ENCODE results near the gene SEMA3A.
"Not testable (repeated sequence)": the region's sequence is repeated elsewhere in the genome, so short reads cannot be mapped to it uniquely, and the experiment has no call there.

SEMA3A gene

GRCh38 chr7:84069033-84069432 lies 125.6 kb downstream of the SEMA3A start:
- no peak for DNase-seq (ENCODE audit: low read depth, low spot score)

GRCh38 chr7:84062489-84062901 lies 132.1 kb downstream of the SEMA3A start:
- not testable (repeated sequence) for DNase-seq (ENCODE audit: low read depth, low spot score)

GRCh38 chr7:84060760-84061261 lies 133.8 kb downstream of the SEMA3A start:
- DNase-seq (ENCODE audit: low read depth, low spot score): no peak

DNA sequence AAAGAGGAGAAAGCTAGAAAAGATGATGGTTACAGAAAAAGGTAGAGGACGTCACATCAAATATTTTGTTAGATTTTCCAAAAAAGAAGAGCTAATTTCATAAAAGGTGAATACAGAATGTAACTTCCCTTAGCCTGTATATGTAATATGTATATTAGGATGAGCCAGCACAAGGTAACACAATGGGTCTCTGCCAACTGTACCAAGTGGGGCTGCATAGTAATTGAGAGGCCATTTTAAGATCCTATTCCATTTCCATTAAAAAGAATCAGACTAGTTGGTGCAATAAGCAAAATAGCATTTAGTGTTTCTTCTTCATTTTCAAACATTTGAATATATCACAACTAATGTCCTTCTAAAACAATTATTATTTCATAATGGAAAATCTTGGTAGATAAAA lies 134.6 kb downstream of the SEMA3A start:
- DNase-seq (ENCODE audit: low read depth, low spot score): no peak

DNA sequence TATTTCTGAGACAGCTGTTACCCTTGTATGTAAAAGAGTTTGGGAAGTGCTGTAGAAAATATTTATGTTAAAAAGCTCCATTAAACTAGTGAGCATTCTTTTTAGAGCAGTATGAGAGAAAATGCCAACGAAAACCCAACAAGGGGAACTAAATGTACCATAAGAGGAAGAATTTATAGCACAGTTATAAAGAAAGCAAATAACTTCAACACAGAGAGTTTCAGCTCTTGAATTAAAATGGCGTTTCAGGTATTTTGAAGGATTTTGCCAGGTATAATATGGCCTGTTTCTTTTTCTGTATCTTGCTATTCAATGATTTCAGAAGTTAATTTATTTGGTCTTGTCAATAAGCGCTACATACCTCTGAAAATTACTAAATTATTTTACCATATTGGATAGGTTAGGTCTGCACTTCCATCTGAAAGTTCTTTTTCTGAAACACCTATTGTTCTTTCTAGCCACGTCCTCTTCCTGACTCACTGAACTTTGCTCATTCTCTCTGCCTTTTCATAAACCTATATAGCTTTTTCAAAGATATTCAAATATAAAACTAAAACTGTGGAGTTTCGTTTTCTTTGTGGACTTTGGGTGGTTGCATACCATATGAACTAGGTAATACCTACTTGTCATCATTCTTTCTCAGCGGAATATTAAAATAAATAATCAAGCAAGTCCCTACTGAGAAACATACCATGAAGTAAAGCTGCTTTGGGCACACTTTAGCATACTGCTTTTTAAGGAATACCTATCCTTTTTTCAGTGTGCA lies 136.1 kb downstream of the SEMA3A start:
- DNase-seq (ENCODE audit: low read depth, low spot score): no peak

DNA sequence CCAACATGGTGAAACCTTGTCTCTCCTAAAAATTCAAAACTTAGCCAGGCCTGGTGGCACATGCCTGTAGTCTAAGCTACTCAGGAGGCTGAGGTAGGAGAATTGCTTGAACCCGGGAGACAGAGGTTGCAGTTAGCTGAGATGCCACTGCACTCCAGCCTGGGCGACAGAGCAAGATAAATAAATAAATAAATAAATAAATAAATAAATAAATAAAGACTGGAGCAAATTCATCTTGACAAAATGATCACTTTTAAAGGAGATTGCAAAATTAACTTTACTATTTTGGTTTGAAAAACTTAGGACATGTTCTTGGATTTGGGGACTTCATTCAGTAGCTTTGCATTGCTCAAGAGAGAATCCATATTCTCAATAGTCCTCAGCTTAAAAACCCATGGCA lies 137.0 kb downstream of the SEMA3A start:
- no peak for DNase-seq (ENCODE audit: low read depth, low spot score)

DNA sequence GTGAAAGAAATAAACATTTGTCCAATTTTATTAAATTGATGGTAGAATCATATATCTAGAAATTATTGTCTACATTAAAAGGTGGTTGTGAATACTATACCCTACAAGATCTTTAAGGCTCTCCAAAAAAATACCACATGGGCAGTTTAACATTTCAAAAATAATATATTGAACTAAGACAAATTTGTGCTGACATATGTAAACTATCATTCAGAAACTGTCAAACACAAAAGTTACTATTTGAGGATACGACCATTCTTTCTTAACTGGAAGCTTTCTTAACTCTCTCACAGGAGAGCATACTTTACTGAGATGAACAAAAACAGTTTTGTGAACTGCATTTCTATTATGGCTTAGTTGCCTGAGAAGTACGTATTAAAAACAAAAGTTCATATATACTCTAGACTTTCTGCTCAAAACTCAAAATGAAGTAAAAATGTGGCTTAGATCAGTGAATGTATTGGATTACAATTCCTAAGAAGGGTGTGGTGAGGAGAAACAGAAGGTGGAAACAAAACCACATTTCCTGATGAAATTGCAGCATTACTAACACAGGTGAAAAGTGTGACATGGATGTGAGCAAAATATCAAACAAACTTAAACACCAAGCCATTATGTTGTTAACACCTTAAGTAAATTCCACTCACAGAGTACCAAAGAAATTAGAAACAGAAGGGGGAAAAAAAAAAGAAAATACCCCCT lies 138.5 kb downstream of the SEMA3A start:
- DNase-seq (ENCODE audit: low read depth, low spot score): no peak

DNA sequence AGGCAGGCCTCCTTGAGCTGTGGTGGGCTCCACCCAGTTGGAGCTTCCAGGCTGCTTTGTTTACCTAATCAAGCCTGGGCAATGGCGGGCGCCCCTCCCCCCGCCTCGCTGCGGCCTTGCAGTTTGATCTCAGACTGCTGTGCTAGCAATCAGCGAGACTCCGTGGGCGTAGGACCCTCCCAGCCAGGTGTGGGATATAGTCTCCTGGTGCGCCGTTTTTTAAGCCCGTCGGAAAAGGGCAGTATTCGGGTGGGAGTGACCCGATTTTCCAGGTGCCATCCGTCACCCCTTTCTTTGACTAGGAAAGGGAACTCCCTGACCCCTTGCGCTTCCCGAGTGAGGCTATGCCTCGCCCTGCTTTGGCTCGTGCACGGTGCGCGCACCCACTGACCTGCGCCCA lies 139.4 kb downstream of the SEMA3A start:
- DNase-seq (ENCODE audit: low read depth, low spot score): not testable (repeated sequence)

DNA sequence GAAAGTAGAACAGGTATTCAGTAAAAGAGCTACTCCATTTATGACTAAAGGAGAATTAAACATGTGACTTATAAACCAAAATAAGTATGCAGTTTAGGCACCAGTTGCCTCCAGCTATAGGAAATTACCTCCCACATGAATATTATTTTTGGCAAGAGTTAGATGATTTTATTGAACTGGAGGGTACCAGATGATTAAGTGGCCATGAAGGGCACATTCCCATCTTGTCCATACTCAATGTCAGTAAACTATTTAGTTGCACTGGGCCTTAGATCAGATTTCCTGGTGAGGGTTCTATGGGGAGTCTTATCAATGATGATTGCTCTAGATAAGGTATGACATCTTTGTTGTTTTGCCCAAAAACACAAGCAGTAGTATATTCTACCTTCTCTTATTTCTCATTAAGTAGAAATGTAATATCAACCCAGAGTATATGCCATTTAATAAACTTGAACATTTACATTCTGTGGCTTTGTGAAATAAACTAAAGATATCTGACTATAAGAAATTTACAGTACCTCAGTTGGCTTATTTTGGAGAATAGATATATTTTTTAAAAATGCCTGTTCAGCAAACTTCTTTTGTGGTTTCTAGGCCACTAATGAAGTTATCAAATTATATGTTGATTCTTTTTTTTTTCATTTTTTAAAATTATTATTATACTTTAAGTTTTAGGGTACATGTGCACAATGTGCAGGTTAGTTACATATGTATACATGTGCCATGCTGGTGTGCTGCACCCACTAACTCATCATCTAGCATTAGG lies 145.3 kb downstream of the SEMA3A start:
- DNase-seq (ENCODE audit: low read depth, low spot score): no peak

DNA sequence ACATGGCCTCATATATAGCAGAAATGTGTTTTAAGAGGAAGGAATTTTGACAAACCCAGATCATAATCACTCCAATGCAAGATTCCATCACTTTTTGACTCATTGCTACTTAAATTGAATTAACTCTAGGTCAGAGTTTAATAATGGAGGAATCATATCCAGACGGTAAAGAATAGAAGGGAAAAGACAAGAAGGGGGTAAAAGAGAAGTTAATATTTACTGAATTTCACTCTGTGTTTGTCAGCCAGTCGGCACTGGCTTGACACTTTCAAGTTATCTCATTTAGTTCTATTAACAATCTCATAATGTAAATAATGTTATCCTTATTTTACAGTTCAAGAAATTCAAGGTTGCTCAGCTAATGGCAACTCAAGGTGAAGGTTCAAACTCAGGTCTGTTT lies 147.5 kb downstream of the SEMA3A start:
- DNase-seq (ENCODE audit: low read depth, low spot score): no peak

DNA sequence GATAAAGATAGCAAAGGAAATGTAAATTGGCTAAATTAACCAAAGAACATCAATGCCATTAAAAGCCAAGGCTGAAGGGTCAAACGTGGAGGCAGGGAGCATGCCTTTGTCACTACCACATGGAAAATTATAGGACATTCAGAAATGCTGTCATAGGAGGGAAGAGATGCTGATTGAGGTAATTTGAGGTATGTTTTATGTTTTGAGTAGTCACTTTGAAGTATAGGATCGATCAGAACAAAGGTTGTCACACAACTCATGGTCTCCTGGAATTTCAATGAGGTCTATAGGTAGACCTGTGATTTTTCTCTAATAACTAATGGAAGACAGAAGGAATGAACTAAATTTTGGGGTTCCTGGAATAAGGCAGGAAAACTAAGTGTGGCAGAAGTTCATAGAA lies 149.8 kb downstream of the SEMA3A start:
- no peak for DNase-seq (ENCODE audit: low read depth, low spot score)

DNA sequence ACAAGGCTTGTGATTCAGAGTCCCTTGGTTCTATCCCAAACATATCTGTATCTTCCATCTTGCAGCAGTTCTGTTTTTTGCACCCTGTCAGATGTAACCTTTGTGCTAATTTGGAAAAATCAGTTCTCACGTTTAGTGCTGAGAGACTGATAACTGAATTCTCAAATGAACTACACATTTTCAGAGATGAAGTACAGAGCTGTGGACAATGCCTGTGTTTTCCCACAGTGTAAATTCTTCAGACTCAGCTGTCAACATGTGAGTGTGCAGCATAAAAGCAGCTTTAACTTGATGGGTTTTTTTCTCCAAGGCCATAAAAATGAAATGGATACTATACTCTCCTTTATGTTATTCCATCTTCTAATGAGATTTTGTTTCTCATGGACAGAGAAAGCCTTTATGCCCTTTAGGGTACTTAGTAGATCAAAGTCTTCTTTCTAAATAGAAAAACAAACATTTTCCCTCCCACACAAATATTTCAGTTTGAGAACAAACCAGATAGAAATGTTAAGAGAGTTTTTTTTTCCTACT lies 150.9 kb downstream of the SEMA3A start:
- no peak for DNase-seq (ENCODE audit: low read depth, low spot score)

GRCh38 chr7:84042110-84042539 lies 152.5 kb downstream of the SEMA3A start:
- DNase-seq (ENCODE audit: low read depth, low spot score): no peak

DNA sequence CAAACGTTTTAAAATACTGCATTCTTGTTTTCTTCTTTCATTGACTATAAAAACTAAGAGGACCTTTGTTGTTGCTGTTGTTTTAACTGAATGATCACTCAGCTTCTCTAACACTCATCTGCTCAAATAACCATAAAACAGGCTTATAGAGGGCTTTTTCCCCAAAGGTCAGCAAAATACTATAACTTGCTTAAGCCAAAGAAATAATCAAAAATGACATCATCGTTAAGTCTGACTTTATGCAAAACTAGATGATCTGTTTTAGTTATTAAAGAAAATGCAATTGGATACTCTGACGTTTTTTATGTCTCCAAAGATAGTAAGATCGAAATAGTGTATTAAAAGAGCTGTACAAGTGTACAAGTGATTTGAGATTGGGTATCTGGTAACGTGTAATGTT lies 152.9 kb downstream of the SEMA3A start:
- no peak for DNase-seq (ENCODE audit: low read depth, low spot score)

DNA sequence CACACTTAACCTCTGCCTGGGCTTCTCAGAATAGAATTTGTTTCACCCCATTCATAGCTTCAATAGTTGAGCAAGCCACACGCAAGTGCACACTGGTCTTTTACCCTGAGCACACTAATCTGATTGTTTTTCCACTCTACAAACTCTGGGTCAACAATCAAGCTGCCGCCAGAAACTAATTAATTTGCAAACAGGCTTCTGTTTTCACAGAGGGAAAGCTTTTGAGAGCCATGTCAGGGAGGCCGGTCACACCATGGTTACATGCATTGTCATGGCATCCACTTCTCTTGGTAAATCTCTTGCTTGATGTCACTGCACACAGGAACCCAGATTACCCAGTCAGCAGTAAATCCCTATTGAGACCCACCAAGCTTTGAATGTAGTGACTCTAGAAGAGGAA lies 154.2 kb downstream of the SEMA3A start:
- DNase-seq (ENCODE audit: low read depth, low spot score): no peak

GRCh38 chr7:84039432-84039831 lies 155.2 kb downstream of the SEMA3A start:
- DNase-seq (ENCODE audit: low read depth, low spot score): no peak

GRCh38 chr7:84027678-84028077 lies 166.9 kb downstream of the SEMA3A start:
- DNase-seq (ENCODE audit: low read depth, low spot score): no peak

DNA sequence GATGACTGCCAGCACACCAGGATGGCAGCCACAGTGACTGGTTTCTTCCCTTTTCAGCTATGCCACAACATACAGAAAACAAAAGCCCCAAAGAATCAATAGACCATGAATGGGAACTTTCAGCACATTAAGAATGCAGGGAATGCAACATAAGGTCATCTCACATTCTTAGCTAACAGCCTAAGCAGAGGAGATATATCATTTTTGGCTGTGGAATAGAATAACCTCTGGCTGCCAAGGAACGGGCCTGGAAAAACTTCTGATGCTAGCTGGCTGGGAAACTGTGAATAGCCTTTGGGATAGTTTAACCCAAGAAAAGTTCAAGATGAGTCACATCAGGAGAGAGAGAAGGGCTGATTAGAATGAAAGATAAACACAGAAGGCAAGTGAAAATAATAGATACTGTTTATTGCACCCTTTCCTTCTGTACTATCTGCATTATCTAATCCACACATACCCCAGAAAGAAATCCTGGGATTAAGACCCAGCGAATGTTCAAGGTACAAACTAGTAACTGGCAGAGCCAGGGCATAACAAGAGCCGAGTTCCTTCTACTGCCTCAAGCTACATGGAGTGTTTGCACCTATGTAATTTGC lies 169.2 kb downstream of the SEMA3A start:
- DNase-seq (ENCODE audit: low read depth, low spot score): peak; percentile 41

- no peak for DNase-seq (ENCODE audit: low read depth, low spot score)
Measured at GRCh38 chr7:84022684-84023308, 171.8 kb downstream of the SEMA3A start.

DNA sequence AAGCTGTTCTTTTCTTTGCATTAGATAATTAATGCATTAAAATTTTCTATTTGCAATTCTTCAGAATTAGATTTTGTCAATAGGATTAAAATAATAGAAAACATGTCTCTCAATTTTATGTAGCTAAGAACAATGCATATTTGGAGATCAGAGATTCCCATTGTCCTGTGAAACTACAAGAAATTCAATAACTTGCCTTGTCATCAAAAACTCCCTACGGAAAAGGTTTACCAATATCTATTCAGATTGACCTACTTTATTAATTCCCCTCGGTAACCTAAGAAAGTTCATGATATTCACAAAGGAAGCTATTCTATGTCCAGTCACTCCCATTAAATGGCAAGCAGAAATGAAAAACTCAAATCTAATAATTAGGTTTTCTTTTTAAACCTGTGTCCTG lies 172.6 kb downstream of the SEMA3A start:
- no peak for DNase-seq (ENCODE audit: low read depth, low spot score)

DNA sequence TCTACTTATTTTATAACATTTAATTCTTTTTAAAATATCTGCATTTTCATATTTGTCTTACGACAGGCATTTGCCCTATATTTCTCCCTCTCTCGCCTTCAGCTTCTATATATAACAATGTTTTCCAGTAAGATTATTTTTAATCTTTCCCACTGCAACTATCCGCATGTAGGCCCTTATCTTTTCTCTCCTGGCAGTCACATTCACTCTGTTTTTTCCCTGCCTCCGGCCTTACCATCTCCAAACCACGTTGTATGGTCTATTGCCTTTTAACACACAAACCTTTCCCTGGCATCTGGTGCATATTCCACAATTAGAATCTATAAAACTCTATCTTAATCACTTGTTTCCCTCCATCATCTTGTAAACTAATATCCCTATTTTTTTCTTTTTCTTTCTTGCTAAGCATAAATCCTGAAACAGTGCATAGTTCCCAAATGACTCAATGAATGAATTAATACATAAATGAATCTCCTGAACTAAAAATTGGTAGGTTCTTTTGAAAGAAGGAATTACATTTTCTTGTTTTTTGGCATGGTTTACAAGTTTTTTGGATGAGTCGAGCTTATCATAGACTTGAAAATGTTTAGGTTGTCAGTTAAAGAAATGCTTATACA lies 173.2 kb downstream of the SEMA3A start:
- DNase-seq (ENCODE audit: low read depth, low spot score): no peak
